KG1 (cell line): ENCODE results near the gene ZSCAN16.

ENCODE experiments used
- DNase-seq: peaks from one replicate; lab custom pipeline; 2025; lab: John Stamatoyannopoulos, UW

ZSCAN16 gene

DNA sequence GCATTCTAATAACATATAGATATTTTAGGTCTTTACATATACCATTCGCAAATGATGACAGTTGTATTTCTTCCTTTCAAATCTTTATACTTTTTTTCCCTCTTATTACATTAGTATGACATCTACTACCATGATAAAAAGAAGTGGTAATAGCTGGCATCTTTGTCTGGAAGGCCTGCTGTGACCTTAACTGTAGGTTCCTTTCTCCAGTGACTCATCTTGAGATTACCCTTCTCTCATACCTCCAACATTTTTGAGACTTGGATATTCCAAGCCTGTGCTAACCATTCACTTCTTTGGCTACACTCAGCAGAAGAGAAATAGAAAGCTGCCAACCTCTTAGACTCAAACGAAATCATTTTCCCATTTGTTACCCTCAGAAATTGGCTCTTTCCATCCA is 47.6 kb downstream of the ZSCAN16 start:
- DNase-seq: no peak

DNA sequence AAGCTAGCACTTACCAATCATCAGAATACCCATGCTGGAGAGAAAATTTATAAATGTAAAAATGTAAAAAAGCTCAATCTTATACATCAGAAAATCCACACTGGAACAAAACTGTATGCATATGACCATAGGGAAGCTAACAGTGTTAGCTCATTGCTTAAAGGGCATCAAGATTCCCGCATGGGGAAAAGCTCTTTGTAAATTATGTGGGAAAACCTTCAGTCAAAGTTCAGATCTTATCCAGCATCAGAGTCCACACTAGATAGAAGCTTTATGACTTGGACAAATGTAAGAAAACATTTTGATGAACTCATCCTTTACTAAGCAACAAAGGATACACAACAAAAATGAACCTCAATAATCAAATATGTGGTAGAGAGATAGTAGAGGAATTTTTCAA is 52.0 kb downstream of the ZSCAN16 start:
- DNase-seq: no peak
